HG03457 (cell line): ENCODE results near the gene KREMEN1.

ENCODE experiments used
- ATAC-seq: cut with Tn5 transposase; IDR thresholded peaks from one replicate; pipeline ENCODE4 v1.9.1; 2021; ENCODE audit warnings: moderate number of reproducible peaks; ENCODE audit not compliant: unreplicated experiment

KREMEN1 gene

DNA sequence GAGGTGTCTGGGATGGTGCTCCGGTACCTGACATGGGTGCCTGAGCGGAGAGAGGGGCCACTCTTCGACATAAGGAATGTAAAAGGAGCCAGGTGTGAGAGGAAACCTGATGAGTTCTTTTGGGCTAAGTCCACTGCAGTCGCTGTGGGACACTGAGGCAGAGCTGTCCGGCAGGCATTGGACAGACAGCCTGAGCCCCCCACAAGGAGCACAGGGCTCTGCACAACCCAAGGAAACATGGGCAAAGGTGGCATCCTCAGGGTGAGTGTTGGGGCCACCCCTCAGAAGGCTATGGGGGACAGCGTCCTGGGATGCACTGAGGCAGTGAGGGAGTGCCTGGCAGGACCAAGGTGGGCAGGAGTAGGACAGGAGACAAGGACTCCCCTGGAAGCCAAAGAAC is 75.2 kb downstream of the KREMEN1 start:
- ATAC-seq: no peak

DNA sequence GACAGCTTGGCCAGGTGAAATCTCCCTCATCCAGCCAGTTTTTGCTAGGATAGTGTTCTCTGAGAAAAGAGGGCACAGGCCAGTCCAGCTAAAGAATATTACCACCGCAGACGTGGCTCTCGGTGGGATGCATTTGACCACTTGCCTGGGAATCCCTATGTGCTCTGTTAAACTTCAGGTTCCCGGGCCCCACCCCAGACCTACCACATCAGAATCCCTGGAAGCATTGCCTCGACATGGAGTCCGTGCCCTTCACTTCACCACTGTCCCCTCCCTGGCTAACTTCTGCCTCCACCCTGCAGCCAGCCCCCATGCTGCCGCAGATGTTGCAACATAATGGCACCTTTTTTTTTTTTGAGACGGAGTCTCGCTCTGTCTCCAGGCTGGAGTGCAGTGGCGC is 76.0 kb downstream of the KREMEN1 start:
- no peak for ATAC-seq

DNA sequence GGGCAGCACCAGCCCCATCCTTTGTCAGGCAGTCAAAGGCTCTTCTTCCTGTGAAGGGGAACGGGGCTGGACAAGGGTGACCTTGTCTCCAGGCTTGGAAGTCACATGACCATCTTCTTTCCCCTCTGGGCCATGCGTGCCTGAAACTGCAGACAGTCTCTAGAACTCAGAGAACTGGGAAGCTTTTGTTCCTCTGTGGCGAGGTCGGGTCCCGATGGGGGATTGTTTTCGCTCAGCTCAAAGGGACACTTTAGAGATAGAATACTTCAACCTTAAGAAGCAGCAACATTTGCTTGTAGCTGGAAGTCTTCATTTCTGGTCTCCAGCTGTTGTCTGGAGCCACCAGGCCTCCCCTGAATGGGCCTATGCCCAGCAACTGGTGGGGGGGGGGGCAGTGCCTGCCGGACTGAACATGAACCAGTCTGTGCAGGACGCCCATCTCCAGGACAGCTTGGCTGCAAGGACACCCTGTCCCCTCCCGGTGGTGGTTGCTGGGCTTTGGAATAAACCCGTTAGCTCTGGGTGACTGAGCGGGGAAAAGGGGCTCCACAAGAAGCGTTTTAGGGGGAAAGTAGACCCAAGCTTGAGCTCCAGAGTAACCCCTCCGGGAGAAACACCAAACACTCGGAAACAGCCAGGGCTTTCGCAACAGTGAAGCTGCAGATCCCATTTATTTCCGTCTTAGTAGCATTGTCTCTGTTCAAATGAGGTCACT is 77.2 kb downstream of the KREMEN1 start:
- ATAC-seq: no peak

DNA sequence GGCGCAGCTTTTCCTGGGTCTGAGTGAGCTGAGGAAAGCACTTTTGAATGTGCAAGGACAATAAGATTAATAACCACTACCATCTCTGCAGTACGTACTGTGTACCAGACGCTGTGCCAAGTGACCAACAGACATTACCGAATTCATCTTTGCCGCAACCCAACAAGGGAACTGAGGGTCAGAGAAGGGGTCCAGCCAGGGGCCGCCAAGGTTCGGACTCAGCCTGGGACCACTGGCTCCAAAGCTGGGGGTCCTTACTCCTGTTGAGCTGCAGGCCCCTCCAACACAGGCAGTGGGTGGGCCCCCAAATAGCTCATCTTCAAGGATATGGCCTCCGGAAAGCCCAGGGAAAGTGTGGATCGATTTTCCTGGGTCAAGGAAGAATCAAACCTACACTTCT is 77.9 kb downstream of the KREMEN1 start:
- ATAC-seq: no peak

DNA sequence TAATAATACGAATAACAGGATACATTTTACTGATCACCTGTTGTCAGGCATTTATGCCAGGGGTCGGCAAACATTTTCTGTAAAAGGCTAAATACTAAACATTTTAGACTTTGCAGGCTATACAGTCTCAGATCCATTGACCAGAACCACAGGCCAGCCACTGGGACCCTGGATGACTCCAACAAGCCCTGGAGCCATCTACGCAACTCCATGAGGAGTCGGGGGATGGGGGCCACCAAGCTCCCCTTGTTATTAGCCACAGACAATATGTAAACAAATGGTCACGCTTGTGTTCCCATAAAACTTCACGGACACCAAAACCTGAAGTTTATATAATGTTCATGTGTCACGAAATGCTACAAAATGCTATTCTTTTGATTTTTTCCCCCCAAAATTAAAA is 78.5 kb downstream of the KREMEN1 start:
- no peak for ATAC-seq

DNA sequence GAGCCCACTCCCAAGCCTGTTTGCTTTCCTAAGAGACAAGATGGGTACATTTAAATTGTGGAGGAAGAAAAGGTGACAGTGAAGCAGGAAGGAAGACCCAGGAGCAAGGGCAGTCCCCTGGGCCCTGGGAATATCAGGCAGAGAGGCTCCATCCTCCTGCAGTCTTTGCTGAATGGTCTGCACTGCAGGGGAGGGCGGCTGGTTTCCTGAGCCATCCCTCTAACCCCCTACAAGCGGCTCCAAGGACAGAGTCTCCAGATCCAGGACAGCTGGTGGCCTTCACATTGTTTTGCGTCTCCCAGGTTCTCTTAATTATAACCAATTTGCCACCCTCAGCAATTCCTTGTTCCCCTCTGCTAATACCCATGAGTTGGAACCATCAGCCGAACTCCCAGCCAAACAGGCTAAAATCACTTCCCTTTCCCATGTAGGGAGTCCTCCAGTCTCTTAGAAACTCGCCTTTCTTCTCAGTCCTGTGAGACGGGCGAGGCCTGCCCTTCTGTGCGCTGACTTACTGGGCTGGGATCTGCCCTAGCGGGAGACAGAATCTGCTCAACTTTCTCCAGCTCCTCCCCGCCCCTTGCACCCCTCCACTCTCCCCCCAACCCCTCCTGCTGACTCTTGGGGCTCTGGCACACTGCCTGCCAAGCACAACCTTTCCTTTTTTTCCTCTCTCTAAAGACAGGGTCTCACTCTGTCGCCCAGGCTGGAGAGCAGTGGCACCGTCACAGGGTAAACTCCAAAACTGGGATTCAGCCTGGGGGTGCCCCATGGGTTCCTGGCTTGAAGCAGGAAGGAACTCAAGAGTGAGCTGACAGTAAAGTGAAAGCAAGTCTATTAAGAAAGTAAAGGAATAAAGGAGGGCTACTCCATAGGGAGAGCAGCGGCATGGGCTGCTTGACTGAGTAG is 79.5 kb downstream of the KREMEN1 start:
- ATAC-seq: no peak

DNA sequence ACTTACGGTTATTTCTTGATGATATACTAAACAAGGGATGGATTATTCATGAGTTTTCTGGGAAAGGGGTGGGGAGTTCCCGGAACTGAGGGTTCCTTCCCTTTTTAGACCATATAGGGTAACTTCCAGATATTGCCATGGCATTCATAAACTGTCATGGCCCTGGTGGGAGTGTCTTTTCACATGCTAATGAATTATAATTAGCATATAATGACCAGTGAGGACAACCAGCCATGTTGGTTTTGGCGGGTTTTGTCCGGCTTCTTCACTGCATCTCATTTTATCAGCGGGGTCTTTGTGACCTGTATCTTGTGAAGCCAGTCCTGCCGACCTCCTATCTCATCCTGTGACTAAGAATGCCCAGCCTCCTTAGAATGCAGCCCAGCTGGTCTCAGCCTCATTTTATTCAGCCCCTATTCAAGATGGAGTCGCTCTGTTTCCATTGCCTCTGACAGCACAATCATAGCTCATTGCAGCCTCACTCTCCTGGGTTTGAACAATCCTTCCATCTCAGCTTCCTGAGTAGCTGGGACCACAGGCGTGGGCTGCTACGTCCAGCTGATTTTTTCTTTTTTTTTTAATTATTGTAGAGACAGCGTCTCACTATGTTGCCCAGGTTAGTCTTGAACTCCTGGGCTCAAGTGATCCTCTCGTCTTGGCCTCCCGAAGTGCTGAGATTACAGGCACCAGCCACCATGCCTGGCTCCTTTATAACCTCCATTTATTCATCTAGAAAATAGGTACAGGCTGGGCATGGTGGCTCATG is 80.3 kb downstream of the KREMEN1 start:
- ATAC-seq: no peak

DNA sequence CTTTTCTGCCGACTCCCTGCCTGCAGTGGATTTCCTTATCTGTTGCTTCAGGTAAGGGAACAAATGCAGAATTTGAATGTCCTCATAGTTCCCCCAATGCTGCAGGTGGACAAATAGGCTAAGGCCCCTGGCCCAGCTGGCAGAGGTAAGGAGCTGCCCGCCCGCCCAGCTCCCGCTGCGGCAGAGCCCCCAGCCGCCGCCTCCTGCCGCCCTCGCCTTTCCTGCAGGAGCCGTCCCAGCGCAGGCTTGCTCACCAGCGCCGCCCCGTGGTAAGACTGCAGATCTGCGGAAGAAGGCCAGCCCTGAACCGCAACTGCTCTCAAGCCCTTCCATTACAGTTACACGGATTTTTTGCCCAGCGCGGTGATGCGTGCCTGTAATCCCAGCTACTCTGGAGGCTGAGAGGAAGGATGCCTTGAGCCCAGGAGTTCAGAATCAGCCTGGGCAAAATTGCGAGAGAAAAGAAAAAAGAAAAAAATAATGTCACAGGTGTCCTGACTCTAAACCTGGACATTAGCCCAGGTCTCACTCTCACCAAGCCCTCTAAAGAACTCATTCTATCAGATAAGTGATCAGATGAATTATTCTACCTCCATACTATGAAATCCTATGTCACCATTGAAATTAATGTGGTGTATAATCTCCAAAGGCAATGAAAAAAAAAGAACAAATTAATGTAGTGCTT is 81.7 kb downstream of the KREMEN1 start:
- no peak for ATAC-seq

DNA sequence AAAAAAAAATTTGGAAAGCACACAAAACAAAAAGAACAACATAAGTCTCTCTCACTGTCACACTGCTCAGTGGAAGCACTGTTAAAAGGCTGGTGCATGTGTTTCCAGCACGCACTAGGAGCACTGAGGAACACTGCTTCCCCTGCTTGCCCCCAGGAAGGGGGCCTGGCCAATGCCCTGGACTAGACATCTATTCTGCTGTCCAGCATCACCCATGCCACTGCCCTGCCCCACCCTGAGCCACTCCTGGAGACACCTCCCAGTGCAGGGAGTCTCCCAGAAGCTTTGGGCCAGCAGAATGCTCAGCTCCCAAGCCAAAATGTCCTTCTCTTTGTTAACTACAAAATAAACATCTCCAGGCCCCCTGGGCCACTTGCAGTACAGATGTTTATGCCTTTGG is 83.1 kb downstream of the KREMEN1 start:
- no peak for ATAC-seq

DNA sequence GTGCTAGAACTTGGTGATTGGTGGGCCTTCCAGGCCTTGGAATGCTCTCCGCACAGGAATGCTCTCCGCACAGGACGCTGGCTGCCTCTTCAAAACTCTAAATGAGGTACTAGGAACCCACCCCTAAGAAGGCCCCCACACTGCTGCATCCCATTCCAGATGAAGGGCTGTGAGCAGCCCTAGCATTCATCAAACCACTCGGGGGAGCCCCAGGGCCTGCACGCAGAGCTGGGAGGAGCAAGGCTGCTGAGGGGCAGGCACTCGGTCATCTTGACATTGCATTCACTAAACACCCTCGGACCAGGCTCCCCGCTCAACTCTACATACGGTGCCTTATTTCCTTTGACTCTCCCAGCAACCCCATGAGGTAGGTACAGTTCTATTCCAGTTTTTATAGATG is 83.7 kb downstream of the KREMEN1 start:
- ATAC-seq: no peak

DNA sequence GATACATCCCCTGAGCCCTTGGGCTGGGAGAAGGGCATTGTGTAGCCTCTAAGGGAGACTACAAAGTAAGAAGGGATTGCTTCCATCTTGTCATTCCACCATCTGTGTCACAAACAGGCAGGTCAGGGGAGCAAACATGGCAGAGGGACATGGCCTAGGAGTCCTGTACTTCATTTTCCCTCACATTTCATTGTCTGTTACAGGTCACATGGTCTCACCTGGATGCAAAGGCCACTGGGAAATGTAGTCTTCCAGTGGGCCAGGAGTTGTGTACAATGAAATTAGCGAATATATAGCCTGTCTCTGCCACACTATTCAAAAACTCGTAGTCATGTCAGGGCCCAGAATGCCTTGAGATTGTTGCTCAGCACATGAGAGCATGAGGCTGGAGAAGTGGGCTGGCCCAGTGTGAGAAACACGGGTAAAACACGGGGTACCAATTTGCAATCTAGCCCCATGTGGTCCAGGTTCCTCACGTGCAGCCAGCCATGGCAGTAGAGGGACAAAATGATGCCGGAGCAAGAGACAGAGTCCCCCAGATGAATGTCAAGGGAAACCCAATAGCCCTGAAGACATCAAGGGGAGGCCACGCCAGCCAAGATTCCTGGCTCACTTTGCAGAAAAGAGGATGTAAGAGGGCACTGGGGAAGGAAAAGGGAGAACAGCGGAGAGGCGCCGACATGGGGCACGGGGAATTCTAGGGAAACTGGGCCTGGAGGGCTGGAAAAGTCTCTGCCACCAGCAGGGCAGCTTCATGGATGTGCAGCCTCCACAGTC is 85.1 kb downstream of the KREMEN1 start:
- ATAC-seq: no peak

DNA sequence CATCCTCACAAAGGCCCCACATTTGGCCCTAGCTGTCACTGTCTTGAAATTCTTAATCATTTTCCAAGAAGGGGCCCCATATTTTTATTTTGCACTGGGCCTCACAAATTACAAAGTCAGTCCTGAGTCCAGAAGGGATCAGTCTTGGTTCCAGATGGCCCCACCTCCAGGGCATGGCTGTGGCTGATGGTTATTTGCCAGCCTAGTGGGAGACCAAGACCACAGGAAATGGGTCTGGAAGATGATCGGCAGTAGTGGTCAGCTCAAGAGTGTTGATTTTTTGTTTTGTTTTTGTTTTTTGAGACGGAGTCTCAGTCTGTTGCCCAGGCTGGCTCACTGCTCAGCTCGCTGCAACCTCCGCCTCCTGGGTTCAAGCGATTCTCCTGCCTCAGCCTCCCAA is 85.7 kb downstream of the KREMEN1 start:
- ATAC-seq: no peak

DNA sequence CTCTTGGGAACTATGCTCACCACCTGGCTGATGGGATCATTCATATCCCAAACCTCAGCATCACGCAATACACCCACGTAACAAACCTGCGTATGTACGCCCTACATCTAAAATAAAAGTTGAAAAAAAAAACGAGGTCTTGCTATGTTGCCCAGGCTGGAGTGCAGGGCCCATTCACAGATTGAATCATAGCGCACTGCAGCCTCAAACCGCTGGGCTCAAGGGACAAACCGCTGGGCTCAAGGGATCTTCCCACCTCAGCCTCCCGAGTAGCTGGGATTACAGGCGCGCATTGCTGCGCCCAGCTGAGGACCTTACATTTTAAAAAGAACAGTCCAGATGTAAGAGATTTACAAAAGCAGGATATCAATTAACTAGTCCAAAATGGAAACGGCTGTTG is 91.0 kb downstream of the KREMEN1 start:
- no peak for ATAC-seq

DNA sequence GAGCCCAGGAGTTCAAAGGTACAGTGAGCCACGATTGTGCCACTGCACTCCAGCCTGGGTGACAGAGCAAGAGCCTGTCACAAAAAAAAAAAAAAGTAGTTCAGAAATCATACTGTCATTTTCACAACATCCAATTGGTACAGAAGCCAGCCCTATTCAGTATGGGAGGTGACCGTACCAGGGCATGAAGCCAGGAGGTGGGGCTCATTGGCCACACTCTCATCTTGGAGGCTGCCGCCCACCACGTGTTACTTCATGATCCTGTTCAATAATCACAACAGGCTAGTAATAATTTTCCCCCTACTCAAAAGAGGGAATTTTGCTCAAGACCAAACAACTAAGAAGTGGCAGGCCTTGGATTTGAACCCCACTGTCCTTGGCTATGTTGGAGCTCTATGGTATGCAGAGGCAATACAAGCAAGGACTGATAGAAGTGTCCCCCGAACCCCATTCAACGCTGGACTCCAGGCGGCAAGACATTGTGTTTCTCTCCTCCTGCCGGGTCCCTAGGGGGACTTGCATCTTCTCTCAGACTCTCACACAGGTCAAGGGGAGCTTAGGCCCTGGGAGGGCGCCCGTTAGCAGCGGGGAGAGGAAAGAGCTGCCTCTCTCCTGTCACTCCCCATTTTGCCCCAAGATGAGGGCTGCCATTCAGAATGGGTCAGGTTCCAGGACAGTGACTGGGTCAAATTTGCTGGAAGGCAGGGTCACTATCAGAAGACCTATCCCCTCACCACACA is 92.7 kb downstream of the KREMEN1 start:
- ATAC-seq: no peak

DNA sequence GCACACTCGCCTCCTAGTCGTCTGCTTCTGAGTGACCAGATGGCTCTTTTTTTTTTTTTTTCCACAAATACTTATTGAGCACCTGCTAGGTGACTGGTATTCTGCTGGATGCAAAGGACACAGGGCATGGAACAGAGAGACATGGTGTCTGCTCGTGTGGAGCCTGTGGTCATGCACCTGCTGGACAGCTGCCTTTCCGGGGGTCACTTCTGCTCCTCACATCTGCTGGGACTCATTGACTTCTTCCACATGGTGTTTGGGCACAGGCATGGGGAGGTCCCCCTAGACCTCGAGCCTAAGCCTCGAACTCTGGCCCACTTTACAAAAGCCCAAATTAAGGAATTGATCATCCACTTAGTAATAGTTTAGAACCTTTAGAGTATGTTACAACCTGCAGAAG is 93.3 kb downstream of the KREMEN1 start:
- no peak for ATAC-seq

DNA sequence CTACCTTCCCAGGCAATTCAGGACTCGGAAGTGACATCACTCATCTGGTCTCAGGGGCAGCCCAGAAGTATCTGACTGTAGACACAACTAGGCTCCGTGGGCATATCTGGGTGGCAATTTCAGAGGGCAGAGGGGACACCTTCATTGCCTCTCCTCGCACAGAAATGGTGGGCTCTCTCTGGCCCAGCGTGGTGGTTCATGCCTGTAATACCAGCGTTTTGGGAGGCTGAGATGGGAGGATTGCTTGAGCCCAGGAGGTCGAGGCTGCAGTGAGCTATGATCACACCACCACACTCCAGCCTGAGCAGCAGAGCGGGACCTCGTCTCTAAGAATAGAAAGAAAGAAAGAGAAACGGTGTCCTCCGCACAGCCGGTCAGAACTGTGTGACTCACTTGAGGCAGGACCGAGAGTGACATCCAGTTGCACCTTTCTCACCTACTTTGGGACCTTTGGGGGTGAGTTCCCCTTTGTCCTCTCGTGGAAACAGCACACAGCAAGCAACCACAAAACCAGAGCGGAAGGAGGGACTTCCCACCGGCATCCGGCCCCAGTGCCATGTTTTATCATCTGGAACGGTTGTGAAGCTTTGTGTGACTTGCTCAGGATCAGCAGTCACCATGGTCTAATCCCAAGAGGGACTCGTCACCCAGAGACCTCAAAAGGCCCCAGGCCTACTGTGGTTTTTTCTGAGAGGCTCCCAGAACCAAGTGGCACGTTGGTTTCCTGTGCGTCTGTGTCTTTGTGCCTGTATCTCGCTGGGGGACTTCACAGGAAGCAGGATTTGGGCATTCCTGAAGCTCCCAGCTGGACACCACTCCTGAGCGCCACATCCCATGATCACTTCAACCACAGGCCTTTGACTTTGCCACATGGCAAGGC is 94.4 kb downstream of the KREMEN1 start:
- ATAC-seq: peak; percentile 79

DNA sequence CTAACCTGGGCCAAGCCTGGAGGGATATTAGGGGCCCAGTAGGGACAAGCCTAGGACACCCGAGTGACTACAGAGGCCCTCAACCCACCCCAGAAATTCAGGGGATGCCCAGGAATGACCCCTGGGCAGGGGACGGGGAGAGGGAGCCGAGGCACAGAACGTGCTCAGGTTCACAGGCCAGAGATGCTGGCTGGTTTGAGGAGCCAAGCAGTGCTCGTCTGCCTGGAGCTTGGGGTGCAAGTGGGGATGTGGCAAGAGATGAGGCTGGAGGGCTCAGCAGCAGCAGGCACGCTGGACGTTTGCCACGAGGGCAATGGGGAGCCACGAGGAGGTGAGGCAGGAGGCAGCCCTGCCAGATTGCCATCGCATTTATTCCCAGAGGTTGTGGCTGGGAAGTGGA is 98.9 kb downstream of the KREMEN1 start:
- ATAC-seq: no peak

DNA sequence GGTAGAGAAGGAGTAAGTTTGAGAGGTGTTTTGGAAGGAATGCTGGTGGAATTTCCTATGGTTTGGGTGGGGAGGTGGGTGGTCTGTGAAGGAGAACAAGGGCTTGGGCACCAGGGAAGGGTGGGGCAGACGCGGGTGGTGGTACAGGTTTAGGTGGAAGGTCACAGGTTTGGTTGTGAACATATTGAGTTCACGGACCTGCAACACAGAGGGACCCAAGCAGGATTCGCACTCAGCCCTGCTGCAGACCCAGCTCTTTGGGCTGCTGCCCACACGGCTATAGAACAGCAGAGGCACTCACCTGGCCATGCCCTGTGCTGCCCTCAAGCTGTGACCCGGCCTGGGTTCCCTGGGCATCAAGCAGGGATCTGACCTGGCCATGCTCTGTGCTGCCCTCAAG is 99.4 kb downstream of the KREMEN1 start:
- no peak for ATAC-seq
